Nucleus accumbens (tissue), 56 donors: ENCODE results near the gene OR4D1.
"Not testable (repeated sequence)": the region's sequence is repeated elsewhere in the genome, so short reads cannot be mapped to it uniquely, and the experiment has no call there.

Experiments
- DNase-seq, 56 donors: peaks; one replicate each; lab custom pipeline; 2025; lab: John Stamatoyannopoulos, UW

Gene OR4D1

DNA sequence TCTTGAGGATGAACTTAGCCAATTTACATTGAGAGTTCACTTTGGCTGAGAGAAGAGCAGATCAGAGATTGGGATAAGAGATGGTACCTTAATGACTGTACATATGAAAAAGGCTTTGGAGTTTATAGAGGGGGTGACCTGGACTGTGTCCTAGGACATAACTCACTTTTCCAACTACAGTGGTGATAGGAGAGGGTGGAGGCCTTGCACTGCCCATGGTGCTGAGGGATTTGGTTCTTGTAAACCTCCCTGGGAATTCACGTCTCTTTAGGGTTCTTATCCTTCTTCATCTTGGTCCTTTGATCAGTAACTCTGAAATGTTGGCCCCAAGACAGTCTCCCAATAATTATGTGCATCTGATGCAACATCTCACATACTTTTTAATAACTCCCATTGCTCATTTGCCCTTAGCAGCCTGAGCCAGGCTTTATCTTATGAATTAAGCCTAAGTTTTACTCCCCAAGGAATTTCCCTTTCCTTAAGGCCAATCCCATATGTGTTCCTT, at the start of gene OR4D1:
Gene OR4D1, plus strand, starts transcription at position 455 of the 505 bp plus-strand sequence. CDS start 6,770 bp downstream, outside the sequence.
- no peak for DNase-seq

DNA sequence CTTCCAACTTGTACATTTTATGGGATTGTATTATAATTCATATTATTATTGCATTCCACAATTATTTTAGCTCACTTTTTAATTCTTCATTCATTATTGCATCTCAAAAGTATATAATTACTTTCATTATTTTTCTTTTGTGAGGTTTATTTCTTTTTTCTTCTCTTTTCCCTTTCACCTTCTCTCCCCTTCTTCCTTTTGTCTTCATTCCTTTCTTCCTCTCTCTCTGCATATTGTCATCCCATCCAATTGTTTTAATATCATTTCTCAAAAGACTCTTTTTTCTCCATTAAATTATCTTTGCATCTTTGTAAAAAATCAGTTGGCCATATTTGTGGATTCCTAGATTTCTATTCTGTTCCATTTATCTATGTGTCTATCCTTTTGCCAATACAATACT, 47.7 kb upstream of the OR4D1 start:
- DNase-seq = no peak

DNA sequence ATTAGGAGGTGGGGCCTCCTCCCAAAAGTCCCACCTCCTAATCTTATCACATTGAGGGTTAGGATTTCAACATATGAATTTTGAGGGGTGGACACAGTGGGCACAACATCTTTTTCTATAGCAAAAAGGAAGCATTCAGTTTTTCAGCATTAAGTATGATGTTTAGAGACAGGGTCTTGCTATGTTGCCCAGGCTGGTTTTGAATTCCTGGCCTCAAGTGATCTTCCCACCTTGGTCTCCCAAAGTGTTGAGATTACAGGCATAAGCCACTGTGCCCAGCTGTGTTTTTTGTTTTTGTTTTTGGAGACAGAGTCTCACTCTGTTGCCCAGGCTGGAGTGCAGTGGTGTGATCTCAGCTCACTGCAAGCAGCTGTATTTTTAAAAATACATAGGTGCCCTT, 46.3 kb upstream of the OR4D1 start:
- not testable (repeated sequence) for DNase-seq

DNA sequence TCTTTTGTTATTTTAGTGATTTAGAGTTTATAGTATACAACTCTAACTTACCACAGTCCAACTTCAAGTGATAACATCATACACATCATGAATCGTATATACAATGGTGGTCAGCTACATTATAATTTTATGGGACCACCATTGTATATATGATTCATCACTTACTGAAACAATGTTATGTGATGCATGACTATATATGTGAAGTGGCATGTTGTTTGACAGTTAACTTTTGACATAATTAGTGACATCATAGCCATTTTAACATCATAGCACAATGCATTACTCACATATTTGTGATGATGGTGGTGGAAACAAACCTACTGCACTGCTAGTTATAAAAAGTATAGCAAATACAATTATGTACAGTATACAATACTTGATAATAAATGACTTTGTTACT, 43.1 kb upstream of the OR4D1 start:
- no peak for DNase-seq

DNA sequence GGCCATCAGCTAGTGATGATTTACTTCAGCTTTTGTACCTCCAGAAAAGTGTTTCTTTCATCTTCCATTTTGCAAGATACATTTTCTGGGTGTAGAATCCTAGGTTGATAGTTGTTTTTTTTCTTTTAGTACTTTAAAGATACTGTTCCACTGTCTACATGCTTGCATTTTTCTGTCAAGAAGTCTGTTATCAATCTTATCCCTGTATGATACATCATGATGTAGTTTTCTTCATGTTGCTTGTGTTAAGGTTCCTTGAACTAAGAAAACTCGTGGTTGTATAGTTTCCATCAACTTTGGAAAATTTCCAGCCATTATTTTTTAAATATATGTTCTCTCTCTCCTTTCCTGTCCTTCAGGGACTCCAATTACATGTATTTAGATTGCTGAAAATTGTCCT, 40.9 kb upstream of the OR4D1 start:
- no peak for DNase-seq

DNA sequence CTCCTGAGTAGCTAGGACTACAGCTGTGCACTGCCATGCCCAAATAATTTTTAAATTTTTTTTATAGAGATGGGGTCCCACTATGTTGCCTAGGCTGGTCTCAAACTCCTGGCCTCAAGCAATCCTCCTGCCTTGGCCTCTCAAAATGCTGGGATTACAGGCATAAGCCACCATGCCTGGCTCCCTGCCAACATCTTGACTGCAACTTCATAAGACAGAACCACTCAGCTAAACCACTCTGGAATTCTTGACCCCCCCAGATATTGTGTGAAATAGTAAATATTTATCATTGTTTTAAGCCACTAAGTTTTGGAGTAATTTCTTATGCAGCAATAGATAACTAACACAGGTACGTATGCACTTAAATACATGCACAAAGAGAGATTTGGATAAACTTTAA, 39.0 kb upstream of the OR4D1 start:
- no peak for DNase-seq

DNA sequence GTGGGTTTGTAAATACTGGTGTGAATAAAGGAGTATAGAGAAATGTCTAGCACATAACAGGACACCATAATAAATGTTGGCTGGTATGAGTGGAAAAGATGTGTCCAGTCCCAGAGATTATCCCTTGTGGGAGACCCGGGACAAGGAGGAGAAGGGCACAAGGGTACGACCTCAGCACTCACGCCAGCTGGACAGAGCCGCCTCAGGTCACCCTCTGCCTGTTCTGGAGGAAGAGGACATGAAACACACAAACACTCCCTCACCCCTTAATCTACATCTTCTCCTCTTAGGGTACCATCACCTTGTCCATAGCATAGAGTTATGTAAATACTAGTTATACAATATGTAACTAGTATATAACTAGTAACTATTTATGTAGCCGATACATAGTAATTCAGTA, 38.2 kb upstream of the OR4D1 start:
- no peak for DNase-seq

DNA sequence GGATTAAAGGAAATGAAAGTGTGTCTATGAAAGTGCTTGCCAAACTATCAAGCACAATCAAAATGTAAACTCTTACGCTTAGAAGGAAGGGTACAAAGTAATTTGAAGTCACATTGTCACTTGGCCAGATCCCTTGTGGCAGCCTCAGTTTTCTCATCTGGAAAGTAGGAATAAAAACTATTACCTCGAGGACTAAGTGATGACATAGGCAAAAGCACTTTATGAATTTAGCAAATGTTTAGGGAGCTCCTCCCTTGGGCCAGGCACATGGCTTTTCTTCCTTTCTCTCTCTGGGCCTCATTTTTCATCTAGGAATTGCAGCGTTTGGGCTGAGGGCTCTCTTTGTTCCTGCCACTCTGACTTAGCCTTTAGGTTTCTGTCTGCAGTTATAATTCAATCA, 36.5 kb upstream of the OR4D1 start:
- DNase-seq = no peak

DNA sequence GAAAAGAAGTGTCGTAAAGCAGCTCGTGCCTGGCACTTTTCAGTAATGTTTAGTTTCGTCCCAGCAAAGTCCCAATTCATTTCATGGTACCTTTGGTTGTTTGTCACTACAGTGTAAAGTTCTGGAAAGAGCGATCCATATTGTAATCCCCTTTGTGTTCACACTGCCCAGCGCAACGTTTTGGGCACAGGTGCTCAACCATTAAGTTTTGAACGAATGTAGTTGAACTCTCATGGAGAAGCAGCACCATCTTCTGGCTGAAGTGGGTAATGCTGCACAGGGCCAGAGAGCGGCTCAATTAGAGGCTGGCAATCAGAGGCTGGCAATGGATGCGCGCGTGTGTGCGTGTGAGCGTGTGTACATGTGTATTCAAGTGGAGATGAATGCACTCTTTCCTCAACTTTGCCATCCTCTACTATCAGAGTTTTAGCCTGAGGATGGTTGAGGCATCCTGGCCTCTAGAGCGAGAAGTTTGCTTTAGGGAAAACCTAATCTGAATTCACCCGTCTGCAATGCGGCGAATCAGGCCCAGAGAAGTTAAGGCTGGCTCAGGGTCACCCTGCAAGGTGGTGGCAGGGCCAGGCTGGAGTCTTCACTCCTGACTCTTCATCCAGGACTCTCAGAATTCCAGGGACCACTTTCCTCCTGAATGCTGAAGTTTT, 35.1 kb upstream of the OR4D1 start:
- DNase-seq = peak in 48 of 56 donors; percentile 4 to 89 (median 58)

DNA sequence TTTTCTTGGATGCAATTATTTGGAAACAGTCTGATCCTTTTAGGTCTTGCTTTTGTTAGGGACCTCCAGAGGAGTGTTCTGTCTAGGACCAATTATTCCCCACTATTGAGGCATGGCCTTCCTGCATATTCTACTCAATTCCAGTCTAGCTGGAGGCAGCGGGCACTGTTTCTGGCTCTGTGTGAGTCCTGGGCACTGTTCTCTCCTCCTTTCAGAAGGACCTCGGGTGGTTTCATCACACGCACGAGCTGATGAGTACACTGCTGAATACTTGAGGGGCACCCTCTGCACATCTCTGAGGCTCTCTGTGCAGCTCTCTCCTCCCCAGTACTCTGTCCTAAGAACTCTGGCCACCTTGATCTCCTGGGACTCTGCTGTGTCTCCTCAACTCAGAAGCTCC, 34.2 kb upstream of the OR4D1 start:
- DNase-seq = no peak

DNA sequence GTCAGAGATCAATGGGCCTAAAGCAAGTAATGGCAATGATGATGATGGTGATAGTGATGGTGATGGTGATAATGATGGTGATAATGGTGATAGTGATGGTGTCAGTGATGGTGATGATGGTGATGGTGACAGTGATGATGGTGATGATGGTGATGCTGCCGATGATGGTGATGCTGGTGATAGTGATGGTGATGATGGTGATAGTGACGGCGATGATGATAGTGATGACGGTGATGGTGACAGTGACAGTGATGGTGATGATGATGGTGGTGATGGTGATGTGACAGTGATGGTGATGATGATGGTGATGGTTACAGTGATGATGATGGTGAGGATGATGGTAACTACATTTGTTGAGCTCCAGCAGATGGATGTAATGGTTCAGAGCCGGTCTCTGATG, 30.8 kb upstream of the OR4D1 start:
- no peak for DNase-seq

DNA sequence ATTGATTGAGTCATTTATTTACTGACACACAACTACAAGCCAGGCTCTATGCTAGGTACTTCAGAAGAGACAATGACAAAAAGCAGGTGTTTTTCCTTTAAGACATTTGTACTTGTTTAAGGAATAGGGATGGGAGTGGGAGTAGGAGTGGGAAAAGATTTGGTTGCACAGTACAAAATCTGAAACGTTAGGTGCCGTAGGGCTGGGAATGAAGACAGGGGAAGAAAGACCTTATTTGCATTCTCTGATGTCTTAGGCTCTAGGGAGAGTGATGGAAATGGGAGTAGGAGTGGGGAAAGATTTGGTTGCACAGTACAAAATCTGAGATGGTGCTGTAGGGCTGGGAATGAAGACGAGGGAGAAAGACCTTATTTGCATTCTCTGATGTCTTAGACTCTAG, 28.7 kb upstream of the OR4D1 start:
- DNase-seq = peak in 8 of 56 donors; percentile 1 to 33 (median 12)

DNA sequence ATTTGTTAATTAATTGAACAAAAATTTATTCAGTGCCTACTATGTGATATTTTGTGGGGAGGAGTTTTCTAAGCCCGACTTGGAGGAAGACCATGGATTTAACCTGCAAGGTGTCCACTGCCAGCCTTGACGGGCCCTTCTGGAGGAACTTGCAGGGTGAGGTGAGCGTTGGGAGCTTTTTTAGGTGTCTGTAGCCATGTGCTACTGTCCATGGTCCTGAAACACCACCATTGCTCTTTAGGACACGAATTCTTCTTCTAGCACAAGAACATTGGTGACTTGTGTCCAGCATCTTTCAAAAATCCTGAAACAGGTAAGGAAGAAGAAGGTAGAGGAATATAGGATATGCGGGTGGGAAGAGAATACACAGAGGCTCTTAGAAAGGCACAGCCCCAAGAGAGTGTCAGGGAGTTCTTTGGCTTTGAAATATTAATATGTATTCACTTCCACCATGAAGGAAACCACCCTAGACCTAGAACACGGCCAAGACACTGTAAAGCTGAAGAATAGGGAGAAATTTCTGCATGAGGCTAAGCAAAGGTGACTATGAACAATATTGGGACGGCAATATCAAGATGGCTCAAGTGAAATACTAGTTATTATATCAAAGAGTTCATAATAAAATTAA, 27.9 kb upstream of the OR4D1 start:
- no peak for DNase-seq

DNA sequence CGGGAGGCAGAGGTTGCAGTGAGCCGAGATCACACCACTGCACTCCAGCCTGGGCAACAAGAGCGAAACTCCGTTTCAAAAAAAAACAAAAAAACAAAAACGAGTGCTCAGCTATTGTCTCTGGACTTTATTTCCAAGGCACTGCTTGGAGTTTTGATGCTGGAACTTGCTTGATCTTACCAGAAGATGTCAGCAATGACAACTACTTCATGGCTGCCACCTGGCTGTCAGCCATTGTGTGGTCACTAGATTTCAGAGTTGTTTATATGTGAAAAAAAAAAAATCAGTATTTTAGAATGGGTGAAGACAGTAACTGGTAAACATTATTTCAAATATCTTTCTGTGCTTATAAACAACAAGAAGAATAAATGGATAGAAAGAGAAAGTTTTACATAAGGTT, 26.3 kb upstream of the OR4D1 start:
- peak in 5 of 56 donors; percentile 1 to 18 (median 6) for DNase-seq

DNA sequence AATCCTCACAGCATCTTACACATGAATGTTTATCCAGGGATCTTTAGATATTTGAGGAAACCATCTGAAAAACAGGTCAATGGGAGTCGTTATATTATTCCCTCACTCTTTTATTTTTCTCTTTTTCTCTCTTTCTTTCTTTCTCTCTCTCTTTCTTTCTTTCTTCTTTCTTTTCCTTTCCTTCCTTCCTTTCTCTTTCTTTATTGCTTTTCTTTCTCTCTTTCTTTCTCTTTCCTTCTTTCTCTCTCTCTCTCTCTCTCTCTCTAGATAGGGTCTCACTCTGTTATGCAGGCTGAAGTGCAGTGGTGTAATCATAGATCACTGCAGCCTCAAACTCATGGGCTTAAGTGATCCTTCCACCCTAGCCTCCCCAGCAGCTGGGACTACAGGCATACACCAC, 20.3 kb upstream of the OR4D1 start:
- no peak for DNase-seq

DNA sequence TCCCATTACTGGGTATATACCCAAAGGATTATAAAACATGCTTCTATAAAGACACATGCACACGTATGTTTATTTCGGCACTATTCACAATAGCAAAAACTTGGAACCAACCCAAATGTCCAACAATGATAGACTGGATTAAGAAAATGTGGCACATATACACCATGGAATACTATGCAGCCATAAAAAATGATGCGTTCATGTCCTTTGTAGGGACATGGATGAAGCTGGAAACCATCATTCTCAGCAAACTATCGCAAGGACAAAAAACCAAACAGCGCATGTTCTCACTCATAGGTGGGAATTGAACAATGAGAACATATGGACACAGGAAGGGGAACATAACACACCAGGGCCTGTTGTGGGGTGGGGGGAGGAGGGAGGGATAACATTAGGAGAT, 15.5 kb upstream of the OR4D1 start:
- DNase-seq = not testable (repeated sequence)

DNA sequence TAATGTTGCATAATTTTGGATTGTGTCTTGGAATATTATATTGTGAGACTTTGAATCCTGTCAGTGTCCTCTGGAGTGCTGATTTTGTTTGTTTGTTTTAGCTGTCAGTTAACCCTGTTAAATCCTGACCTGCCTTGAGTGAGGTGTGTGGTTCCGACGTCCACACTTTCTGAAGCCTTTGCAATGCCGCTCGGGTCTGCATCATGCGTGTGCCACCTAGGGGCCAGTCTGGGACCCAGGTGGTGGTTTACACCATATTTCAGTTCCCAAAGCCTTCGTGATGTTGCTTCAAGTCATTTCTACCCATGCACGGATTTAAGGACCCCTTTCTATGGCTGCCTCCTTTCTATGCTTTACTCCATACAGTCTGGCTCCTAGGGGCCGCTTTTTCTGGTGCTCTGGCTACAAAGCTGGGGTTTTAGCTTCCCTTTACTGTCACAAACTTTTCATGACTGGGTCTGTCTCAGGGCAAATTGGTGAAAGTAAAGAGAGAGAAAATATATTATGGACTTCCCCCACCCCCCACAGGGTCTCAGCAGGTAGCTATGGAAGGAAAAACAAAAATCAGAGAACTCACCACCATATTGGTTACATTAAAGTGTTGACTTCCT, 11.4 kb upstream of the OR4D1 start:
- no peak for DNase-seq

DNA sequence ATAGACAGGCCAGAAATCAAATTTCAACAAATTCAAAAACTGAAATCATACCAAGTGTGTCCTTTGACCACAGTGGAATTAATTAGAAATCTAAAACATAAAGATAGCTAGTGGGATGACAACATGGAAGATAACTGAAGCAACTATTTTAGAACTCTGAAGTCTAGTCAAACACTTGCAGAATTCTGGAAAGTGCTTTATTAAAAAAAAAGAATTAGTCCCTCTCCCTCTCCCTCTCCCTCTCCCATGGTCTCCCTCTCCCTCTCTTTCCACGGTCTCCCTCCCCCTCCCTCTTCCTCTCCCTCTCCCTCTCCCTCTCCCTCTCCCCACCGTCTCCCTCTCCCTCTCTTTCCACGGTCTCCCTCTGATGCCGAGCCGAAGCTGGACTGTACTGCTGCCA, 6.7 kb upstream of the OR4D1 start:
- no peak for DNase-seq

DNA sequence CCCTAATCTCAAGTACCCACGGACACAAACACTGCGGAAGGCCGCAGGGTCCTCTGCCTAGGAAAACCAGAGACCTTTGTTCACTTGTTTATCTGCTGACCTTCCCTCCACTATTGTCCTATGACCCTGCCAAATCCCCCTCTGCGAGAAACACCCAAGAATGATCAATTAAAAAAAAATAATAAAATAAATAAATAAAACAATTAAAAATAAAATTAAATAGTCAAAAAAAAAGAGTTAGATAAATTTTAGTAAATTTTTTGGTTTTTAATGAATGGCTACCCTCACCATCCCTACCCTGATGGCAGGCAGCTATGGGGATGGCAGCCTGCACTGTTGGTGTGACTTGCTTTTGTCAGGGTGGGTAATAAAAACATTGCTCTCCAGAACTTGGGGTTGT, 4.8 kb upstream of the OR4D1 start:
- DNase-seq = not testable (repeated sequence)

DNA sequence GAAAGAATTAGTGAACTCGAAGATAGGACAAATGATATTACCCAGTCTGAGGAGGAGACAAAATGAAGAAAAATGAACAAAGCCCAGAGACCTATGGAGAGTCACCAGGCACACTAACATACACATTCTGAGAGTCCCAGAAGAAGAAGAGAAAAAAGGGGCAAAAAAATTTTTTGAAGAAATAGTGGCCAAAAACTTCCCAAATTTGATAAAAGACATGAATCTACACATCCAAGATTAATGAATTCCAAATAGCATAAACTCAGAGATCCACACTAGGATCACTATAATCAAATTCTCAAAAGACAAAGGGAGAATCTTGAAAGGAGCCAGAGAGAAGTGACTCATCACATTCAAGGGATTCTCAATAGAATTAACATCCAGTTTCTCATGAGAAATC, 3.4 kb upstream of the OR4D1 start:
- DNase-seq = no peak

DNA sequence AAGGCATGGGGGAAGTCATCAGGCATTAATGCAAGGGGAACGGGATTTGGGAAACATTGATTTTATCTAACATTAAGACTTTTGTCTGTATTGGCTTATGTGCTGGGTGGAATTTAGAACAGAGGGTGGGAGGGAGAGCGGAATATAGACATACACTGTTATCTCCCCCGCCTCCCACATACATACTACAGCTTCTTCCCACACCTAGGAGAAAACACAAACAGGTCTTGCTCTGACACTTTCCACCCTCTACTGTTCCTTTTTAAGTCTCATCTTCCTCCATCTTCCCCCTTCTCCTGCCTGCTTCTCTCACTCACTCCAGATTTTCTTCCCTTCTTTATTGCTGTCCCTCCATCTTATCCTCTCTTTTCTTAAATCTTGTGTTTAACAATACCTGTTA, 425 bp downstream of the OR4D1 start:
- no peak for DNase-seq

DNA sequence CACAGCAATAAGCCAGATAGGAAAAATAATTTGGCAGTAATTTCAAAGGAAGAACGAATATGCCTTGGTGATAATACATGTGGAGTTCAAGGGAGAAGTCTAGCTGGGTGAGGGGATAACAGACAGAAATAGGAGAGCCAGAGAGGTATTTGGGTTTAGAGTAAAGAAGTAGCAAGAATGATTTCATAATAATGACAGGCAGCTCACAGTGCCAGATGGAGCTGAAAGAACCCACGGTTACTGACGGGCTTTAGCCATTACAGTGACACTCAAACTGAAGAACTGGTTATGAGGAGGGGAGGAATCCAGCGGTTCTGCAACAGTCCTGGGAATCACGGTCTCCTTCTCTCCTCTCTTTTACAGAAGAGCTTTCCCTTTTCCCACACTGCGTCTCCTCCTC, 2.2 kb downstream of the OR4D1 start:
- no peak for DNase-seq
